H9 (cell line): ENCODE measurements around the gene B3GNT7. TPM values are rescaled to one million over a fixed set of nuclear protein-coding genes. Genes with fewer than 3 reads are reported as not detected.

Experiments
- DNase-seq: peaks from one replicate; pipeline ENCODE4 v3.0.0-alpha.2; 2017
- H2AFZ ChIP-seq: one replicate; pipeline ENCODE4 v1.6.1; 2013; ENCODE audit warnings: mild to moderate bottlenecking, low read length, control low read depth, moderate library complexity
- H2AK5ac ChIP-seq: 2 replicates; pipeline ENCODE4 v1.6.1; 2013; ENCODE audit warnings: low read length, control low read depth, mixed read lengths; ENCODE audit not compliant: insufficient read length
- H2BK120ac ChIP-seq: one replicate; pipeline ENCODE4 v1.6.1; 2013; ENCODE audit warnings: low read depth, mild to moderate bottlenecking, low read length, control low read depth, inconsistent platforms; ENCODE audit not compliant: poor library complexity, severe bottlenecking
- H2BK12ac ChIP-seq: 2 replicates; pipeline ENCODE4 v1.6.1; 2013; ENCODE audit warnings: low read length, control low read depth, mixed read lengths, low read depth; ENCODE audit not compliant: insufficient read length
- H2BK15ac ChIP-seq: 2 replicates; pipeline ENCODE4 v1.6.1; 2013; ENCODE audit warnings: low read depth, low read length, control low read depth
- H2BK20ac ChIP-seq: one replicate; pipeline ENCODE4 v1.6.1; 2013; ENCODE audit warnings: low read depth, mild to moderate bottlenecking, low read length, control low read depth, inconsistent platforms; ENCODE audit not compliant: poor library complexity, severe bottlenecking
- H2BK5ac ChIP-seq: 2 replicates; pipeline ENCODE4 v1.6.1; 2013; ENCODE audit warnings: low read length, control low read depth, mixed read lengths; ENCODE audit not compliant: insufficient read length
- H3K14ac ChIP-seq: 2 replicates; pipeline ENCODE4 v1.6.1; 2013; ENCODE audit warnings: low read length, control low read depth; ENCODE audit not compliant: insufficient read depth
- H3K18ac ChIP-seq: 2 replicates; pipeline ENCODE4 v1.6.1; 2013; ENCODE audit warnings: low read depth, mild to moderate bottlenecking, mixed read lengths, low read length, control low read depth; ENCODE audit not compliant: insufficient read length
- H3K23ac ChIP-seq: 2 replicates; pipeline ENCODE4 v1.6.1; 2013; ENCODE audit warnings: low read length, control low read depth, mixed read lengths, low read depth; ENCODE audit not compliant: insufficient read length
- H3K23me2 ChIP-seq: 2 replicates; pipeline ENCODE4 v1.6.1; 2013; ENCODE audit warnings: low read depth, mild to moderate bottlenecking, mixed read lengths, low read length, control low read depth; ENCODE audit not compliant: insufficient read length, poor library complexity, severe bottlenecking
- H3K27ac ChIP-seq: 2 replicates; pipeline ENCODE4 v1.5.1; 2013; ENCODE audit warnings: low read length, control low read depth, mixed read lengths, low read depth; ENCODE audit not compliant: insufficient read length
- H3K27me3 ChIP-seq: 2 replicates; pipeline ENCODE4 v1.6.1; 2013; ENCODE audit warnings: low read length, control low read depth, inconsistent platforms; ENCODE audit not compliant: insufficient read depth
- H3K4ac ChIP-seq: 2 replicates; pipeline ENCODE4 v1.6.1; 2013; ENCODE audit warnings: low read depth, mild to moderate bottlenecking, control low read depth, inconsistent platforms, low read length, moderate library complexity
- H3K4me1 ChIP-seq: 2 replicates; pipeline ENCODE4 v1.6.1; 2013; ENCODE audit warnings: low read length, control low read depth, inconsistent platforms; ENCODE audit not compliant: insufficient read depth
- H3K4me2 ChIP-seq: 2 replicates; pipeline ENCODE4 v1.6.1; 2013; ENCODE audit warnings: low read length, control low read depth, mixed read lengths; ENCODE audit not compliant: insufficient read length, insufficient read depth
- H3K56ac ChIP-seq: 2 replicates; pipeline ENCODE4 v1.6.1; 2013; ENCODE audit warnings: low read depth, mild to moderate bottlenecking, mixed read lengths, low read length, control low read depth; ENCODE audit not compliant: insufficient read length
- H3K79me1 ChIP-seq: 2 replicates; pipeline ENCODE4 v1.6.1; 2013; ENCODE audit warnings: low read depth, mild to moderate bottlenecking, moderate library complexity, low read length, control low read depth, inconsistent platforms; ENCODE audit not compliant: insufficient read depth, poor library complexity, severe bottlenecking
- H3K79me2 ChIP-seq: 2 replicates; pipeline ENCODE4 v1.6.1; 2013; ENCODE audit warnings: low read length, control low read depth, inconsistent platforms; ENCODE audit not compliant: insufficient read depth
- H3K9ac ChIP-seq: 2 replicates; pipeline ENCODE4 v1.6.1; 2013; ENCODE audit warnings: low read length, control low read depth, mixed read lengths; ENCODE audit not compliant: insufficient read length; ENCODE audit errors: extremely low read depth
- H3K9me3 ChIP-seq: one replicate; pipeline ENCODE4 v1.6.1; 2013; ENCODE audit warnings: low read depth, low read length, inconsistent platforms; ENCODE audit not compliant: control insufficient read depth
- H3T11ph ChIP-seq: one replicate; pipeline ENCODE4 v1.6.1; 2013; ENCODE audit warnings: mild to moderate bottlenecking, low read length, control low read depth, inconsistent platforms
- H4K20me1 ChIP-seq: one replicate; pipeline ENCODE4 v1.6.1; 2013; ENCODE audit not compliant: control insufficient read depth, insufficient read length, insufficient read depth
- H4K5ac ChIP-seq: 2 replicates; pipeline ENCODE4 v1.6.1; 2013; ENCODE audit warnings: low read depth, mild to moderate bottlenecking, mixed read lengths, low read length, control low read depth; ENCODE audit not compliant: insufficient read length
- H4K8ac ChIP-seq: replicated peaks from 2 replicates; pipeline ENCODE4 v1.6.1; 2013; ENCODE audit warnings: low read length, control low read depth, mixed read lengths, low read depth; ENCODE audit not compliant: insufficient read length
- H4K91ac ChIP-seq: 2 replicates; pipeline ENCODE4 v1.6.1; 2013; ENCODE audit warnings: low read depth, mild to moderate bottlenecking, moderate library complexity, mixed read lengths, low read length, control low read depth; ENCODE audit not compliant: insufficient read length
- H3K27ac Mint-ChIP-seq, 3 experiments: 2 replicates in 2 of 3; 3 replicates in 1 of 3; pipeline ENCODE4 v1.8.0; 2020 to 2021; ENCODE audit warnings: mixed read lengths in 3 of 3, mild to moderate bottlenecking in 1 of 3, moderate library complexity in 1 of 3
- H3K27me3 Mint-ChIP-seq: 2 replicates; pipeline ENCODE4 v1.8.0; 2021; ENCODE audit warnings: low read depth, mild to moderate bottlenecking, moderate library complexity, mixed read lengths
- H3K36me3 Mint-ChIP-seq, 3 experiments: 2 replicates in 2 of 3; 3 replicates in 1 of 3; pipeline ENCODE4 v1.8.0; 2020 to 2021; ENCODE audit warnings: low read depth in 3 of 3, mixed read lengths in 3 of 3; ENCODE audit not compliant: insufficient read depth in 1 of 3
- H3K4me1 Mint-ChIP-seq, 2 experiments: 2 replicates each; pipeline ENCODE4 v1.8.0; 2020; ENCODE audit warnings: mixed read lengths in 2 of 2
- H3K4me3 Mint-ChIP-seq, 2 experiments: 2 replicates in 1 of 2; 3 replicates in 1 of 2; pipeline ENCODE4 v1.8.0; 2020 to 2021; ENCODE audit warnings: mild to moderate bottlenecking in 2 of 2, mixed read lengths in 2 of 2, moderate library complexity in 1 of 2
- H3K9me3 Mint-ChIP-seq, 2 experiments: 2 replicates in 1 of 2; 3 replicates in 1 of 2; pipeline ENCODE4 v1.8.0; 2020; ENCODE audit warnings: mild to moderate bottlenecking in 2 of 2, mixed read lengths in 2 of 2, moderate library complexity in 1 of 2
- CTCF ChIP-seq: fragments of 200-600 bp; sonication (generic); conservative IDR thresholded peaks from 3 replicates; pipeline ENCODE4 v1.8.0; 2021; ENCODE audit warnings: antibody characterized with exemption, mild to moderate bottlenecking
- WGBS: extraction: QIAGEN DNeasy Blood & Tissue Kit; methylation state at CpG from one replicate; pipeline ENCODE4 v1.1.7; 2013; ENCODE audit warnings: missing lambda C conversion rate, low lambda C conversion rate, mixed read lengths; ENCODE audit not compliant: insufficient read length; ENCODE audit errors: extremely low coverage; 5-methylcytosine and 5-hydroxymethylcytosine counted together
- total RNA-seq: library from RNA; stranded (reverse); gene quantifications from 2 replicates; pipeline ENCODE4 v1.2.1, GENCODE V29; 2021

Gene B3GNT7
- total RNA-seq, 1 experiment from 2014 or later: 42.2 TPM

- peaks cover 5 to 13% (median 12%) of the 10 kb centered on the region in 3 experiments; a peak in 5 of 7 replicates for H3K36me3 Mint-ChIP-seq
- Histone ChIP-seq H2BK12ac (no peak overlapping the region), H3K27me3 (no peaks in the 10 kb centered on the region), H3K79me1 (no peaks in the 10 kb centered on the region), H2BK5ac (no peak overlapping the region), H2BK20ac (no peak overlapping the region), H3T11ph (no peak overlapping the region), H3K23ac (no peak overlapping the region), H3K4me2 (no peak overlapping the region), H3K23me2 (no peaks in the 10 kb centered on the region), H3K79me2 (no peaks in the 10 kb centered on the region), H3K4me1 (no peaks in the 10 kb centered on the region), H3K27ac (no peak overlapping the region), H3K18ac (no peak overlapping the region), H3K9ac (no peak overlapping the region), H2AK5ac (no peak overlapping the region), H4K20me1 (no peaks in the 10 kb centered on the region), H3K14ac (no peak overlapping the region), H4K5ac (no peak overlapping the region), H3K56ac (no peak overlapping the region), H4K91ac (no peak overlapping the region), H2BK15ac (no peak overlapping the region), H4K8ac (no peak overlapping the region), H2BK120ac (no peak overlapping the region), H2AFZ (no peak overlapping the region), H3K4ac (no peak overlapping the region), H3K9me3 (no peaks in the 10 kb centered on the region)
- no peak for TF ChIP-seq CTCF
- H3K27me3 Mint-ChIP-seq: no peaks in the 10 kb centered on the region
- H3K9me3 Mint-ChIP-seq: no peaks in the 10 kb centered on the region
- no peak overlapping the region for H3K27ac Mint-ChIP-seq
- no CpG with 5 or more reads among the region's 1 CpG for WGBS
- peaks cover 5 to 9% of the 10 kb centered on the region in 2 experiments for H3K4me1 Mint-ChIP-seq
- no peak for DNase-seq
- H3K4me3 Mint-ChIP-seq: no peak overlapping the region
Measured at GRCh38 chr2:231347638-231348037, 47.9 kb upstream of the B3GNT7 start.
